HepG2 (cell line): Measurements from ENCODE around the gene CDK6. TPM values are rescaled to one million over a fixed set of nuclear protein-coding genes. Genes with fewer than 3 reads are reported as not detected.

ENCODE experiments used
- AGO1 ChIP-seq: fragments of 200-400 bp; formaldehyde crosslinking; IDR thresholded peaks from 2 replicates; pipeline ENCODE4 v1.6.1; 2017; ENCODE audit warnings: mild to moderate bottlenecking, low read depth, low read length, moderate library complexity; ENCODE audit not compliant: poor library complexity, severe bottlenecking
- ERF ChIP-seq: IDR thresholded peaks from 2 replicates; pipeline ENCODE4 v1.6.1; 2018; ENCODE audit warnings: missing biosample characterization, missing genetic modification reagents
- GMEB1 ChIP-seq: sonication (generic); formaldehyde crosslinking; IDR thresholded peaks from 2 replicates; pipeline ENCODE4 v1.5.1; 2020; ENCODE audit warnings: missing genetic modification reagents, mild to moderate bottlenecking, borderline replicate concordance
- GMEB2 ChIP-seq: IDR thresholded peaks from 2 replicates; pipeline ENCODE4 v1.6.1; 2016; ENCODE audit warnings: missing biosample characterization, missing genetic modification reagents, low read depth
- PCBP1 ChIP-seq: fragments of 200-400 bp; formaldehyde crosslinking; IDR thresholded peaks from 2 replicates; pipeline ENCODE4 v1.6.1; 2017; ENCODE audit warnings: mild to moderate bottlenecking, low read depth, low read length, borderline replicate concordance
- SNAPC4 ChIP-seq: sonication (generic); formaldehyde crosslinking; IDR thresholded peaks from 2 replicates; pipeline ENCODE4 v1.4.0; 2020; ENCODE audit warnings: mild to moderate bottlenecking, missing genetic modification reagents
- ZMYM3 ChIP-seq: sonication (generic); formaldehyde crosslinking; IDR thresholded peaks from 2 replicates; pipeline ENCODE4 v1.5.1; 2020; ENCODE audit warnings: mild to moderate bottlenecking, missing genetic modification reagents
- ZNF101 ChIP-seq: sonication (generic); formaldehyde crosslinking; IDR thresholded peaks from 2 replicates; pipeline ENCODE4 v1.4.0; 2020; ENCODE audit warnings: mild to moderate bottlenecking, low read depth, missing genetic modification reagents, borderline replicate concordance
- ZNF350 ChIP-seq: sonication (generic); formaldehyde crosslinking; IDR thresholded peaks from 2 replicates; pipeline ENCODE4 v1.4.0; 2020; ENCODE audit warnings: mild to moderate bottlenecking, low read depth, missing genetic modification reagents, borderline replicate concordance
- ZNF549 ChIP-seq: sonication (generic); formaldehyde crosslinking; IDR thresholded peaks from 2 replicates; pipeline ENCODE4 v1.5.0; 2020; ENCODE audit warnings: missing genetic modification reagents
- ZNF687 ChIP-seq: sonication (generic); formaldehyde crosslinking; IDR thresholded peaks from 2 replicates; pipeline ENCODE4 v1.5.1; 2020; ENCODE audit warnings: mild to moderate bottlenecking, missing genetic modification reagents, moderate library complexity
- ZUFSP ChIP-seq: sonication (generic); formaldehyde crosslinking; IDR thresholded peaks from 2 replicates; pipeline ENCODE4 v1.9.0; 2021; ENCODE audit warnings: missing genetic modification reagents, mild to moderate bottlenecking, borderline replicate concordance
- polyA plus RNA-seq, 8 experiments: library from polyadenylated mRNA; depleted of rRNA in 3 of 8; stranded (reverse) in 7 of 8; unstranded in 1 of 8; fragments of >200 nt; fragmentation: Illumina TruSeq in 4 of 8; extraction: Trizol in 4 of 8; gene quantifications; 2 replicates each; pipeline versions ENCODE4 v1.2.1 to v1.2.3, GENCODE V29; 2011 to 2016; ENCODE audit warnings: low read depth in 4 of 8, missing spikeins in 1 of 8, mixed read lengths in 1 of 8; ENCODE audit not compliant: insufficient read depth in 1 of 8
- total RNA-seq, 5 experiments: library from RNA; depleted of rRNA; stranded (reverse); fragments of >200 nt; fragmentation: Illumina TruSeq; extraction: Trizol; gene quantifications; 2 replicates each; pipeline ENCODE4 v1.2.3, GENCODE V29; 2016; ENCODE audit warnings: low read depth in 1 of 5

Gene CDK6
- total and polyA plus RNA-seq, 2 of the 13 experiments (the other 11 are each of a cell fraction or from before 2014, with no cell fraction given), result 34.6 to 90.8 TPM

GRCh38 chr7:92695308-92696261 lies 140.8 kb downstream of the CDK6 start (continued):
- TF ChIP-seq GMEB2 (no peak), ZNF687 (CRISPR knock-in tag) (peak; percentile 22; the same call in 1 of the 2 replicates), ZUFSP (CRISPR knock-in tag) (no peak), ZNF101 (CRISPR knock-in tag) (0 out of 2 replicates have a peak, but pooled peaks have one; percentile 39), ZMYM3 (peak; percentile 49; the same call in 1 of the 2 replicates), AGO1 (no peak), GMEB1 (CRISPR knock-in tag) (peak; percentile 56; the same call in 1 of the 2 replicates), ERF (CRISPR knock-in tag) (peak; percentile 74), ZNF549 (CRISPR knock-in tag) (no peak), PCBP1 (no peak), SNAPC4 (no peak), ZNF350 (CRISPR knock-in tag) (peak; percentile 93)
